IMR-90 (cell line): ENCODE measurements around the gene TAS2R50. TPM values are rescaled to one million over a fixed set of nuclear protein-coding genes. Genes with fewer than 3 reads are reported as not detected.

ENCODE experiments used
- ATAC-seq: fragments of 200-7000 bp; cut with Tn5 transposase; 2 replicates; pipeline ENCODE4 v1.9.1; 2020; ENCODE audit warnings: low read depth, mild to moderate bottlenecking, moderate library complexity
- BruUV-seq: library from RNA; stranded (reverse); fragments of 400-500 nt; replicated peaks from 2 replicates; lab custom pipeline; 2021; lab: Mats Ljungman, UMichigan
- CTCF ChIA-PET: fragments of 300-600 bp; formaldehyde crosslinking; extraction: SDS; loops from one replicate; lab custom pipeline; 2021; ENCODE audit warnings: antibody characterized with exemption; lab: Yijun Ruan, JAX
- POLR2A ChIA-PET: fragments of 300-600 bp; sonication (Branson Sonifier 250); formaldehyde crosslinking; loops from one replicate; lab custom pipeline; 2022; ENCODE audit warnings: antibody characterized with exemption; ENCODE audit not compliant: unreplicated experiment; lab: Charles Lee
- DNase-seq: peaks from one replicate; pipeline ENCODE4 v3.0.0; 2013
- H2AFZ ChIP-seq: replicated peaks from 2 replicates; pipeline ENCODE3; 2013; ENCODE audit warnings: low read length, mild to moderate bottlenecking; ENCODE audit not compliant: poor library complexity
- H2AK5ac ChIP-seq: 2 replicates; pipeline ENCODE4 v1.6.1; 2013; ENCODE audit warnings: low read depth, low read length, inconsistent platforms
- H2AK9ac ChIP-seq: replicated peaks from 2 replicates; pipeline ENCODE3; 2013; ENCODE audit warnings: mild to moderate bottlenecking, low read depth, low read length, moderate library complexity; ENCODE audit not compliant: poor library complexity
- H2BK120ac ChIP-seq: 2 replicates; pipeline ENCODE4 v1.6.1; 2013; ENCODE audit warnings: low read depth, low read length, inconsistent platforms
- H2BK15ac ChIP-seq: 3 replicates; pipeline ENCODE4 v1.6.1; 2013; ENCODE audit warnings: low read depth, low read length, inconsistent platforms
- H2BK20ac ChIP-seq: 2 replicates; pipeline ENCODE4 v1.6.1; 2013; ENCODE audit warnings: low read depth, mild to moderate bottlenecking, inconsistent platforms, low read length, moderate library complexity
- H2BK5ac ChIP-seq: 2 replicates; pipeline ENCODE4 v1.6.1; 2013; ENCODE audit warnings: mild to moderate bottlenecking, low read depth, low read length, inconsistent platforms; ENCODE audit not compliant: poor library complexity, severe bottlenecking
- H3K14ac ChIP-seq: replicated peaks from 2 replicates; pipeline ENCODE4 v1.6.1; 2013; ENCODE audit warnings: low read depth, low read length, inconsistent platforms
- H3K18ac ChIP-seq: 2 replicates; pipeline ENCODE4 v1.6.1; 2013; ENCODE audit warnings: low read depth, low read length, control low read depth
- H3K23ac ChIP-seq: 2 replicates; pipeline ENCODE4 v1.6.1; 2013; ENCODE audit warnings: low read depth, low read length, inconsistent platforms
- H3K27ac ChIP-seq: 2 replicates; pipeline ENCODE4 v1.5.1; 2013; ENCODE audit warnings: mild to moderate bottlenecking, control low read depth, low read length; ENCODE audit not compliant: insufficient read depth
- H3K27me3 ChIP-seq: 2 replicates; pipeline ENCODE4 v1.6.1; 2013; ENCODE audit warnings: low read length; ENCODE audit not compliant: control insufficient read depth, insufficient read depth
- H3K36me3 ChIP-seq: 2 replicates; pipeline ENCODE4 v1.6.1; 2013; ENCODE audit warnings: low read length, mixed read lengths; ENCODE audit not compliant: control insufficient read depth, insufficient read depth
- H3K4ac ChIP-seq: 2 replicates; pipeline ENCODE4 v1.6.1; 2013; ENCODE audit warnings: low read depth, low read length, inconsistent platforms
- H3K4me1 ChIP-seq: 2 replicates; pipeline ENCODE4 v1.6.1; 2013; ENCODE audit warnings: low read length, mixed read lengths; ENCODE audit not compliant: control insufficient read depth, insufficient read depth
- H3K4me2 ChIP-seq: 2 replicates; pipeline ENCODE4 v1.6.1; 2013; ENCODE audit warnings: low read depth, mild to moderate bottlenecking, control low read depth, low read length, moderate library complexity
- H3K4me3 ChIP-seq: 2 replicates; pipeline ENCODE4 v1.5.1; 2013; ENCODE audit warnings: low read depth, mild to moderate bottlenecking, control low read depth, low read length, moderate library complexity; ENCODE audit not compliant: insufficient read depth
- H3K56ac ChIP-seq: 2 replicates; pipeline ENCODE4 v1.6.1; 2013; ENCODE audit warnings: low read length, inconsistent platforms; ENCODE audit not compliant: insufficient read depth; ENCODE audit errors: extremely low read depth
- H3K79me1 ChIP-seq, 2 experiments: 2 replicates each; pipeline ENCODE4 v1.6.1; 2013; ENCODE audit warnings: low read length in 2 of 2, inconsistent platforms in 1 of 2, low read depth in 1 of 2
- H3K9ac ChIP-seq: 2 replicates; pipeline ENCODE4 v1.6.1; 2013; ENCODE audit warnings: low read depth, low read length, control low read depth
- H3K9me1 ChIP-seq: 2 replicates; pipeline ENCODE4 v1.6.1; 2013; ENCODE audit warnings: low read length, inconsistent platforms; ENCODE audit not compliant: insufficient read depth
- H3K9me3 ChIP-seq: 2 replicates; pipeline ENCODE4 v1.6.1; 2013; ENCODE audit warnings: low read length; ENCODE audit not compliant: control insufficient read depth, insufficient read depth
- H4K20me1 ChIP-seq: 2 replicates; pipeline ENCODE4 v1.6.1; 2013; ENCODE audit warnings: low read length, inconsistent platforms; ENCODE audit not compliant: insufficient read depth
- H4K5ac ChIP-seq: 2 replicates; pipeline ENCODE4 v1.6.1; 2013; ENCODE audit warnings: mild to moderate bottlenecking, low read depth, low read length, control low read depth
- H4K8ac ChIP-seq, 2 experiments: 2 replicates each; pipeline ENCODE4 v1.6.1; 2013; ENCODE audit warnings: low read depth in 2 of 2, low read length in 2 of 2, control low read depth in 1 of 2, inconsistent platforms in 1 of 2
- H4K91ac ChIP-seq: 2 replicates; pipeline ENCODE4 v1.6.1; 2013; ENCODE audit warnings: low read depth, low read length, inconsistent platforms; ENCODE audit not compliant: insufficient read depth
- CHD1 ChIP-seq: IDR thresholded peaks from 2 replicates; pipeline ENCODE4 v1.6.1; 2012; ENCODE audit warnings: low read depth, low read length, improper control_type of control experiment
- FOS ChIP-seq: fragments of 150-350 bp; IDR thresholded peaks from 2 replicates; pipeline ENCODE4 v1.6.1; 2016; ENCODE audit warnings: low read depth, low read length
- RAD21 ChIP-seq: IDR thresholded peaks from 2 replicates; pipeline ENCODE4 v1.6.1; 2012; ENCODE audit warnings: low read length, improper control_type of control experiment
- RCOR1 ChIP-seq: IDR thresholded peaks from 2 replicates; pipeline ENCODE4 v1.6.1; 2012; ENCODE audit warnings: mild to moderate bottlenecking, low read length, improper control_type of control experiment; ENCODE audit not compliant: insufficient replicate concordance
- WGBS, 2 experiments: methylation state at CpG; one replicate each; pipeline versions ENCODE4 v1.1.5 to v1.1.7; 2013; ENCODE audit warnings: missing lambda C conversion rate in 2 of 2; ENCODE audit not compliant: insufficient read length in 1 of 2; ENCODE audit errors: extremely low coverage in 2 of 2; 5-methylcytosine and 5-hydroxymethylcytosine counted together
- dilution Hi-C: fragments of 300-500 bp; cut with HindIII; formaldehyde crosslinking; loops from one replicate; pipeline ENCODE4 v1.14.3; 2018; ENCODE audit warnings: low sequenced_read_pairs; ENCODE audit not compliant: unreplicated experiment
- in situ Hi-C: fragments of 300-500 bp; cut with MboI; formaldehyde crosslinking; loops from 3 replicates; pipeline ENCODE4 v1.14.3; 2019; ENCODE audit warnings: low sequenced_read_pairs, inconsistent platforms, mixed read lengths
- intact Hi-C: fragments of 100-400 bp; cut with micrococcal nuclease; formaldehyde crosslinking; loops from 2 replicates; pipeline ENCODE4 v1.10.0; 2022
- polyA plus RNA-seq, 3 experiments: library from polyadenylated mRNA; depleted of rRNA; stranded (reverse); fragments of >200 nt; gene quantifications; 2 replicates each; pipeline ENCODE4 v1.2.3, GENCODE V29; 2012; ENCODE audit warnings: low replicate concordance in 1 of 3
- total RNA-seq: library from RNA; depleted of rRNA; stranded (reverse); fragments of >200 nt; gene quantifications from 2 replicates; pipeline ENCODE4 v1.2.3, GENCODE V29; 2012
- TF ChIP-seq, protein P1 (sequence below): fragments of 150-350 bp; IDR thresholded peaks from 2 replicates; pipeline ENCODE4 v1.6.1; 2016; ENCODE audit warnings: low read depth, mild to moderate bottlenecking, low read length, moderate library complexity, borderline replicate concordance

TAS2R50 gene
- total and polyA plus RNA-seq, 2 of the 4 experiments (the other 2 are of a cell fraction): 2.3 TPM; not detected in 1

DNA sequence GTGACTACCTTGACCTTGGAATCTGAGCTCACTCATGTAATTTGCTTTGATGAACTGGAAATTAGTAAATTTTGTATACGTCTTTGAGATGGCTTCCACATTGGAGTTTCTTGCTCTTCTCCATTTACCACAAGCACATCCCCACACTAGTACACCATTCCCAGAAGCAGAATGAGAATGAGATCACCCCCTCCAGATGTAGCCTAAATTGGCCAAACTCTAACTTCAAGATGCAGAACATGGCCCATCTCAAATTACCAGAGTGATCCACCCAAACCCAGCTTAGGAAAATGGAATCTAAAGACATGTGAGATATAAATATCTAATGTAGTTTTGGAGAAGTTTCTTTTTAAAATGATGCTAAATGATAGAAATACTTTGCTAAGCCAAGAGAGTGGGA lies 20.9 kb upstream of the TAS2R50 start:
- intact Hi-C loops (no loop called here), in situ Hi-C loops (no loop called here), dilution Hi-C loops (no loop called here)
- no peak overlapping the region for H3K4me3 ChIP-seq
- CTCF ChIA-PET: no interaction called here
- no peaks in the 10 kb centered on the region for H3K9me3 ChIP-seq
- H3K27me3 ChIP-seq: no peaks in the 10 kb centered on the region
- H2BK15ac ChIP-seq: no peak overlapping the region
- H3K9me1 ChIP-seq: no peaks in the 10 kb centered on the region
- no peak overlapping the region for H2AK5ac ChIP-seq
- H4K91ac ChIP-seq: no peak overlapping the region
- DNase-seq (no peak), ATAC-seq (no peak)
- no peak overlapping the region for H3K56ac ChIP-seq
- H3K79me1 ChIP-seq: peaks cover 1 to 4% of the 10 kb centered on the region in 2 experiments; a peak in 1 of 4 replicates
- H3K4me1 ChIP-seq: no peaks in the 10 kb centered on the region
- no peak overlapping the region for H2BK5ac ChIP-seq
- no TSS peak for BruUV-seq
- H4K20me1 ChIP-seq: no peaks in the 10 kb centered on the region
- WGBS, 2 experiments: no CpG with 5 or more reads among the region's 1 CpG
- POLR2A ChIA-PET: no interaction called here
- H3K23ac ChIP-seq: no peak overlapping the region
- no peak overlapping the region for H2BK20ac ChIP-seq
- no peak overlapping the region for H4K8ac ChIP-seq
- no peak overlapping the region for H3K18ac ChIP-seq
- no peak for TF ChIP-seq CHD1
- TF ChIP-seq FOS: no peak
- TF ChIP-seq, protein P1, sequence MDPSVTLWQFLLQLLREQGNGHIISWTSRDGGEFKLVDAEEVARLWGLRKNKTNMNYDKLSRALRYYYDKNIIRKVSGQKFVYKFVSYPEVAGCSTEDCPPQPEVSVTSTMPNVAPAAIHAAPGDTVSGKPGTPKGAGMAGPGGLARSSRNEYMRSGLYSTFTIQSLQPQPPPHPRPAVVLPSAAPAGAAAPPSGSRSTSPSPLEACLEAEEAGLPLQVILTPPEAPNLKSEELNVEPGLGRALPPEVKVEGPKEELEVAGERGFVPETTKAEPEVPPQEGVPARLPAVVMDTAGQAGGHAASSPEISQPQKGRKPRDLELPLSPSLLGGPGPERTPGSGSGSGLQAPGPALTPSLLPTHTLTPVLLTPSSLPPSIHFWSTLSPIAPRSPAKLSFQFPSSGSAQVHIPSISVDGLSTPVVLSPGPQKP: no peak
- no peak for TF ChIP-seq RCOR1
- TF ChIP-seq RAD21: no peak
- H3K27ac ChIP-seq: no peak overlapping the region
- H2AK9ac ChIP-seq: no peak overlapping the region
- H2BK120ac ChIP-seq: no peak overlapping the region
- no peaks in the 10 kb centered on the region for H3K36me3 ChIP-seq
- no peak overlapping the region for H3K9ac ChIP-seq
- no peak overlapping the region for H3K4ac ChIP-seq
- no peak overlapping the region for H4K5ac ChIP-seq
- no peak overlapping the region for H3K4me2 ChIP-seq
- no peak overlapping the region for H2AFZ ChIP-seq
- no peak overlapping the region for H3K14ac ChIP-seq
